ENCODE results near the gene KCNT1. TPM values are rescaled to one million over a fixed set of nuclear protein-coding genes. Genes with fewer than 3 reads are reported as not detected.
"Not testable (repeated sequence)": the region's sequence is repeated elsewhere in the genome, so short reads cannot be mapped to it uniquely, and the experiment has no call there.

Gene KCNT1
- total RNA-seq (2014; rRNA removed; shearing (Covaris generic)) = not detected in 2 replicates
- polyA plus RNA-seq (2015; cell fraction: cytosol; rRNA removed) = 0.06 and 0.19 TPM in 2 replicates
- not detected in 2 replicates for polyA plus RNA-seq (2015; cell fraction: nucleus; rRNA removed)

- peak; percentile 43 for DNase-seq (ENCODE audit: low read depth, low spot score)
- in situ Hi-C loops (cut with HindIII; ENCODE audit: low pct_unique_long_range_greater_than_20kb, low sequenced_read_pairs) = no loop called here
Measured at GRCh38 chr9:135701959-135702721, at the start of gene KCNT1. Gene KCNT1, plus strand, starts transcription at chr9:135702185. Its CDS starts 74 bp downstream, at chr9:135702259.

GRCh38 chr9:135655317-135655716 lies 46.7 kb upstream of the KCNT1 start:
- no peak for DNase-seq (ENCODE audit: low read depth, low spot score)
- in situ Hi-C loops (cut with HindIII; ENCODE audit: low pct_unique_long_range_greater_than_20kb, low sequenced_read_pairs) = no loop called here

GRCh38 chr9:135657416-135657815 lies 44.6 kb upstream of the KCNT1 start:
- no peak for DNase-seq (ENCODE audit: low read depth, low spot score)
- in situ Hi-C loops (cut with HindIII; ENCODE audit: low pct_unique_long_range_greater_than_20kb, low sequenced_read_pairs) = no loop called here

GRCh38 chr9:135659252-135659651 lies 42.7 kb upstream of the KCNT1 start:
- DNase-seq (ENCODE audit: low read depth, low spot score) = no peak
- in situ Hi-C loops (cut with HindIII; ENCODE audit: low pct_unique_long_range_greater_than_20kb, low sequenced_read_pairs) = no loop called here

- DNase-seq (ENCODE audit: low read depth, low spot score) = no peak
- in situ Hi-C loops (cut with HindIII; ENCODE audit: low pct_unique_long_range_greater_than_20kb, low sequenced_read_pairs) = no loop called here
Measured at GRCh38 chr9:135660407-135660806, 41.6 kb upstream of the KCNT1 start.

- DNase-seq (ENCODE audit: low read depth, low spot score) = no peak
- in situ Hi-C loops (cut with HindIII; ENCODE audit: low pct_unique_long_range_greater_than_20kb, low sequenced_read_pairs) = no loop called here
Measured at GRCh38 chr9:135661816-135662560, 40.0 kb upstream of the KCNT1 start.

- in situ Hi-C loops (cut with HindIII; ENCODE audit: low pct_unique_long_range_greater_than_20kb, low sequenced_read_pairs) = no loop called here
- DNase-seq (ENCODE audit: low read depth, low spot score) = no peak
Measured at GRCh38 chr9:135662758-135663450, 39.1 kb upstream of the KCNT1 start, which contains the start of gene LCN9. Gene LCN9, plus strand, starts transcription at chr9:135663309. Its CDS starts 13 bp downstream, at chr9:135663322.

- in situ Hi-C loops (cut with HindIII; ENCODE audit: low pct_unique_long_range_greater_than_20kb, low sequenced_read_pairs) = no loop called here
- DNase-seq (ENCODE audit: low read depth, low spot score) = no peak
Measured at GRCh38 chr9:135663451-135663770, 38.6 kb upstream of the KCNT1 start.

- DNase-seq (ENCODE audit: low read depth, low spot score) = no peak
- in situ Hi-C loops (cut with HindIII; ENCODE audit: low pct_unique_long_range_greater_than_20kb, low sequenced_read_pairs) = no loop called here
Measured at GRCh38 chr9:135663857-135664256, 38.1 kb upstream of the KCNT1 start.

- in situ Hi-C loops (cut with HindIII; ENCODE audit: low pct_unique_long_range_greater_than_20kb, low sequenced_read_pairs) = no loop called here
- DNase-seq (ENCODE audit: low read depth, low spot score) = no peak
Measured at GRCh38 chr9:135664266-135664665, 37.7 kb upstream of the KCNT1 start.

GRCh38 chr9:135664801-135665794 lies 36.9 kb upstream of the KCNT1 start:
- in situ Hi-C loops (cut with HindIII; ENCODE audit: low pct_unique_long_range_greater_than_20kb, low sequenced_read_pairs) = no loop called here

GRCh38 chr9:135665795-135666189 lies 36.2 kb upstream of the KCNT1 start:
- in situ Hi-C loops (cut with HindIII; ENCODE audit: low pct_unique_long_range_greater_than_20kb, low sequenced_read_pairs) = no loop called here
- DNase-seq (ENCODE audit: low read depth, low spot score) = no peak

More at GRCh38 chr9:135664801-135665794, 36.9 kb upstream of the KCNT1 start:
- DNase-seq (ENCODE audit: low read depth, low spot score) = no peak

- no peak for DNase-seq (ENCODE audit: low read depth, low spot score)
- in situ Hi-C loops (cut with HindIII; ENCODE audit: low pct_unique_long_range_greater_than_20kb, low sequenced_read_pairs) = no loop called here
Measured at GRCh38 chr9:135666534-135667462, 35.2 kb upstream of the KCNT1 start.

GRCh38 chr9:135667463-135668001 lies 34.5 kb upstream of the KCNT1 start:
- in situ Hi-C loops (cut with HindIII; ENCODE audit: low pct_unique_long_range_greater_than_20kb, low sequenced_read_pairs) = no loop called here

GRCh38 chr9:135669018-135669417 lies 33.0 kb upstream of the KCNT1 start:
- in situ Hi-C loops (cut with HindIII; ENCODE audit: low pct_unique_long_range_greater_than_20kb, low sequenced_read_pairs); DNase-seq (ENCODE audit: low read depth, low spot score): not testable (repeated sequence)

More at GRCh38 chr9:135667463-135668001, 34.5 kb upstream of the KCNT1 start:
- no peak for DNase-seq (ENCODE audit: low read depth, low spot score)

Measured in SK-MEL-5 (cell line).